K562 (cell line): ENCODE data around the gene BORCS5. TPM values are rescaled to one million over a fixed set of nuclear protein-coding genes. Genes with fewer than 3 reads are reported as not detected.

Experiments
- ATAC-seq: fragments of 200-7000 bp; cut with Tn5 transposase; 3 replicates; pipeline ENCODE4 v1.9.1; 2020; ENCODE audit warnings: moderate library complexity
- BruUV-seq: library from RNA; stranded (reverse); fragments of 400-500 nt; replicated peaks from 2 replicates; lab custom pipeline; 2021; lab: Mats Ljungman, UMichigan
- CTCF ChIA-PET: fragments of 300-600 bp; formaldehyde crosslinking; extraction: SDS; loops from one replicate; lab custom pipeline; 2021; ENCODE audit warnings: low intra/inter-chr PET ratio; lab: Yijun Ruan, JAX
- POLR2A ChIA-PET: fragments of 300-600, 350-650 bp; sonication (Branson Sonifier 250); formaldehyde crosslinking; extraction: SDS; loops from one replicate; lab custom pipeline; 2021; ENCODE audit warnings: antibody characterized with exemption, inconsistent platforms; lab: Yijun Ruan, JAX
- DNase-seq, 4 experiments: peaks; one replicate each; pipeline versions ENCODE4 v3.0.0 to v3.0.0-alpha.2; 2011 to 2018; ENCODE audit warnings: low spot score in 3 of 4, mixed read lengths in 3 of 4; ENCODE audit errors: extremely low read depth in 1 of 4
- FAIRE-seq: peaks from 2 replicates; lab custom pipeline; 2011; peaks lifted over from hg19 to GRCh38; lab: Jason Lieb, UNC
- H2AFZ ChIP-seq: 2 replicates; pipeline ENCODE4 v1.6.0; 2011; ENCODE audit warnings: low read depth, low read length, control low read depth, inconsistent platforms
- H3K27ac ChIP-seq: fragments of 200-600 bp; 3 replicates; pipeline ENCODE4 v1.8.0; 2011; ENCODE audit warnings: low read depth, mild to moderate bottlenecking, control low read depth, inconsistent platforms, low read length, moderate library complexity, mixed read lengths; ENCODE audit errors: extremely low read depth
- H3K27me3 ChIP-seq, 2 experiments: fragments of 300-600 bp in 1 of 2; 2 replicates in 1 of 2; 3 replicates in 1 of 2; pipeline versions ENCODE4 v1.6.0 to v1.8.0; 2011; ENCODE audit warnings: inconsistent platforms in 2 of 2, low read length in 2 of 2, mild to moderate bottlenecking in 1 of 2, mixed read lengths in 1 of 2, moderate library complexity in 1 of 2; ENCODE audit not compliant: control insufficient read depth in 2 of 2, insufficient read depth in 2 of 2
- H3K36me3 ChIP-seq: fragments of 300-600 bp; 3 replicates; pipeline ENCODE4 v1.8.0; 2011; ENCODE audit warnings: mild to moderate bottlenecking, low read length, inconsistent platforms; ENCODE audit not compliant: control insufficient read depth, insufficient read depth
- H3K4me1 ChIP-seq, 2 experiments: fragments of 200-600 bp in 1 of 2; replicated peaks in 1 of 2; 2 replicates in 1 of 2; 3 replicates in 1 of 2; pipeline versions ENCODE4 v1.5.1 to v1.8.0; 2011; ENCODE audit warnings: inconsistent platforms in 2 of 2, low read length in 2 of 2, mild to moderate bottlenecking in 1 of 2, mixed read lengths in 1 of 2, moderate library complexity in 1 of 2; ENCODE audit not compliant: control insufficient read depth in 2 of 2, insufficient read depth in 2 of 2
- H3K4me2 ChIP-seq: 2 replicates; pipeline ENCODE4 v1.6.1; 2011; ENCODE audit warnings: low read length, control low read depth, inconsistent platforms, mixed read lengths; ENCODE audit not compliant: insufficient read depth
- H3K4me3 ChIP-seq: fragments of 200-600 bp; sonication (generic), shearing (Covaris generic); 2 replicates; pipeline ENCODE4 v1.5.1; 2016; ENCODE audit warnings: control low read depth, inconsistent platforms
- H3K79me2 ChIP-seq: fragments of 200-600 bp; 3 replicates; pipeline ENCODE4 v1.8.0; 2011; ENCODE audit warnings: low read length, inconsistent platforms; ENCODE audit not compliant: control insufficient read depth, insufficient read depth
- H3K9ac ChIP-seq, 2 experiments: 2 replicates each; pipeline versions ENCODE4 v1.6.0 to v1.6.1; 2011; ENCODE audit warnings: low read depth in 2 of 2, low read length in 2 of 2, control low read depth in 1 of 2, inconsistent platforms in 1 of 2, mild to moderate bottlenecking in 1 of 2, mixed read lengths in 1 of 2; ENCODE audit not compliant: insufficient read depth in 1 of 2
- H3K9me1 ChIP-seq: one replicate; pipeline ENCODE4 v1.6.0; 2011; ENCODE audit warnings: inconsistent platforms, mild to moderate bottlenecking, low read length, moderate library complexity; ENCODE audit not compliant: control insufficient read depth, insufficient read depth
- H3K9me3 ChIP-seq: replicated peaks from 2 replicates; pipeline ENCODE4 v1.5.1; 2011; ENCODE audit warnings: low read depth, low read length, inconsistent platforms; ENCODE audit not compliant: control insufficient read depth, insufficient read depth
- H4K20me1 ChIP-seq: replicated peaks from 2 replicates; pipeline ENCODE4 v1.6.1; 2011; ENCODE audit warnings: low read length, inconsistent platforms, mixed read lengths; ENCODE audit not compliant: control insufficient read depth, insufficient read depth
- HNRNPK ChIP-seq: fragments of 200-400 bp; formaldehyde crosslinking; IDR thresholded peaks from one replicate; pipeline ENCODE4 v1.6.1; 2018; ENCODE audit warnings: mild to moderate bottlenecking, low read depth, low read length; ENCODE audit not compliant: poor library complexity, severe bottlenecking
- SPI1 ChIP-seq: IDR thresholded peaks from 2 replicates; pipeline ENCODE4 v1.6.1; 2011; ENCODE audit warnings: low read depth, low read length, control low read depth, borderline replicate concordance
- SREBF1 ChIP-seq: fragments of 150-350 bp; IDR thresholded peaks from 2 replicates; pipeline ENCODE4 v1.6.1; 2014; ENCODE audit warnings: antibody characterized with exemption, low read depth, low read length, borderline replicate concordance
- WGBS: fragments of 100-300 bp; shearing (Covaris generic); methylation state at CpG from one replicate; pipeline ENCODE4 v1.1.6; 2016; ENCODE audit warnings: low coverage, mixed read lengths; ENCODE audit not compliant: insufficient coverage; ENCODE audit errors: missing lambda C conversion rate; 5-methylcytosine and 5-hydroxymethylcytosine counted together
- in situ Hi-C: fragments of 300-500 bp; cut with MboI; formaldehyde crosslinking; loops from 4 replicates; pipeline ENCODE4 v1.15.0; 2018; ENCODE audit warnings: inconsistent platforms, mixed read lengths
- intact Hi-C: fragments of 100-400 bp; cut with micrococcal nuclease; formaldehyde crosslinking; loops from 2 replicates; pipeline ENCODE4 v1.14.2; 2022
- polyA plus RNA-seq, 8 experiments: library from polyadenylated mRNA; depleted of rRNA in 4 of 8; stranded (reverse) in 5 of 8; unstranded in 3 of 8; fragments of >200 nt; fragmentation: Nextera tagmentation in 2 of 8; fragmentation: Illumina TruSeq in 1 of 8; extraction: Ambion mirVana in 2 of 8; extraction: Trizol in 1 of 8; gene quantifications; 2 replicates each; pipeline versions ENCODE4 v1.2.1 to v1.2.3, GENCODE V29; 2011 to 2014; ENCODE audit warnings: inconsistent platforms in 1 of 8, missing spikeins in 1 of 8
- total RNA-seq, 7 experiments: library from RNA; depleted of rRNA in 6 of 7; stranded (reverse); fragments of >200 nt in 6 of 7; fragmentation: Illumina TruSeq in 2 of 7; extraction: Trizol in 2 of 7; gene quantifications; 2 replicates each; pipeline versions ENCODE4 v1.2.1 to v1.2.3, GENCODE V29; 2011 to 2021; ENCODE audit warnings: low replicate concordance in 1 of 7
- TF ChIP-seq, protein P1 (sequence below), 2 experiments: fragments of 450-650 bp in 1 of 2; sonication (generic) in 1 of 2; formaldehyde crosslinking; conservative IDR thresholded peaks; 2 replicates each; pipeline versions ENCODE4 v1.4.0 to v1.8.1; 2020 to 2022; ENCODE audit warnings: mild to moderate bottlenecking in 1 of 2, missing genetic modification reagents in 1 of 2

Gene BORCS5
- total and polyA plus RNA-seq, 9 of the 15 experiments (the other 6 are each of a cell fraction or from before 2014, with no cell fraction given) = 0.31 to 12.4 (median 6.6) TPM

DNA sequence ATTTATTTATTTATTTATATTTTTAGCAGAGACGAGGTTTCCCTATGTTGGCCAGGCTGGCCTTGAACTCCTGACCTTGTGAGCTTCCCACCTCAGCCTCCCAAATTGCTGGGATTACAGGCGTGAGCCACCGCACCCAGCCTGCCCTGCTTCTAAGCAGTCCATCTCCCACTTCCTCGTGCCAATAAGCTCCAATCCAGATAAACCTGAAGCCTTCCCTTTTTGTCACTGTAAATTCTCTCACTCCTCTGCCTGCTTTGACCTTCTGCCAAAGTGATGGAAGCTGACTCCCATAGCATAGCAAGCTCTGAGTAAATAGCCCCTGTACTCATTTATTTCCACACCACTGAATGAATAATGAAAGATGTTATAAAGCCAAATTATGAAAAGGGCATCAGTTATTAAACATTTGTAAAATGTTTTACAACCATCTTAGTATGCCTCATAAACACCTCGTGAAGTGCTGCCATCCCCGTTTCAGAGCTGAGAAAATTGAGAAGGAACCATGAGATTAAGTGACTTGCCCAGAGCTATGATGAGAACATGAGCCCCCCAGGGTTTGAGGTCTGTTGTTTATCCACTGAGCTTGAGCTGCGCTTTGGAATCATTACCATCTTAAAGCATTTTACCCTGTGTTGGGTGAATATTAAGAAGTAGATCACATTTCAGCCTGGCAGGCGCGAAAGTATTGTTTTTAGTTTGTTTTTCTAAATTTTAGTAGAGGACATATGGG, 37.3 kb upstream of the BORCS5 start:
- intact Hi-C loops = no loop called here
- no peaks in the 10 kb centered on the region for H3K9me1 ChIP-seq
- no peak overlapping the region for H3K9ac ChIP-seq
- H3K27me3 ChIP-seq = no peaks in the 10 kb centered on the region
- H4K20me1 ChIP-seq = no peaks in the 10 kb centered on the region
- H3K36me3 ChIP-seq = no peaks in the 10 kb centered on the region
- FAIRE-seq = no peak
- TF ChIP-seq SPI1 (peak; percentile 50; the same call in 1 of the 2 replicates), SREBF1 (no peak)
- TF ChIP-seq, all 486 proteins: peak for 1
- no peaks in the 10 kb centered on the region for H3K9me3 ChIP-seq
- H3K27ac ChIP-seq = no peak overlapping the region
- DNase-seq = no peak
- H3K79me2 ChIP-seq = no peaks in the 10 kb centered on the region
- no peak overlapping the region for H3K4me3 ChIP-seq
- ChIA-PET POLR2A (interaction anchor here (0.6 kb wide), 1 partner anchor 8 kb away, joined by 3 read pairs; no protein-coding TSS in a partner anchor), CTCF (no interaction called here)
- in situ Hi-C loops = no loop called here
- BruUV-seq = no TSS peak
- 45% methylated on average over 9 of the region's 9 CpGs for WGBS
- H2AFZ ChIP-seq = no peak overlapping the region
- ATAC-seq = no peak
- H3K4me2 ChIP-seq = no peak overlapping the region
- no peaks in the 10 kb centered on the region for H3K4me1 ChIP-seq

DNA sequence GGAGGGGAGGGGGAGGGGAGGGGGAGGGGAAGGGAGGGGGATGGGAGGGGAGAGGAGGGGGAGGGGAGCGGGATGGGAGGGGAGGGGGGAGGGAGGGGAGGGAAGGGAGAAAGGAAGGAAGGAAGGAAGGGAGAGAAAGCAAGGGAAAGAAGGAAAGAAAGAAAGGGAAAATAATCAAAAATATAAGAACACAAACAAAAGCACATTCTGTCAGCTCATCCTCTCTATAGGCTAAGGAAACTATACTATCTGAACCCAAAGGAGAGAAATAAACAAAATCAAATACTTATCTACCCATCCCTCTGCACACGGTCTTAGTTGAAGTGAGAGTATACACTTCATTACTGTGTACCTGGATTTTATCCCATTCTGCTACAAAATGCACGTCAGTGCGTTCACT, 33.8 kb upstream of the BORCS5 start:
- no peaks in the 10 kb centered on the region for H3K79me2 ChIP-seq
- H3K4me3 ChIP-seq = no peak overlapping the region
- BruUV-seq = no TSS peak
- DNase-seq (no peak), ATAC-seq (no peak), FAIRE-seq (no peak)
- TF ChIP-seq, protein P1, sequence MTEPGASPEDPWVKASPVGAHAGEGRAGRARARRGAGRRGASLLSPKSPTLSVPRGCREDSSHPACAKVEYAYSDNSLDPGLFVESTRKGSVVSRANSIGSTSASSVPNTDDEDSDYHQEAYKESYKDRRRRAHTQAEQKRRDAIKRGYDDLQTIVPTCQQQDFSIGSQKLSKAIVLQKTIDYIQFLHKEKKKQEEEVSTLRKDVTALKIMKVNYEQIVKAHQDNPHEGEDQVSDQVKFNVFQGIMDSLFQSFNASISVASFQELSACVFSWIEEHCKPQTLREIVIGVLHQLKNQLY (CRISPR knock-in tag; conservative IDR thresholded peaks at IDR 0.05) = no peak
- peak; percentile 26 for TF ChIP-seq HNRNPK
- H3K36me3 ChIP-seq = no peaks in the 10 kb centered on the region
- in situ Hi-C loops = no loop called here
- 39% methylated on average over 3 of the region's 4 CpGs for WGBS
- ChIA-PET POLR2A (interaction anchor here (0.6 kb wide), 1 partner anchor 162 kb away, joined by 3 read pairs; no protein-coding TSS in a partner anchor), CTCF (no interaction called here)
- no peak overlapping the region for H2AFZ ChIP-seq
- no peaks in the 10 kb centered on the region for H3K27me3 ChIP-seq
- intact Hi-C loops = no loop called here
- H3K9me3 ChIP-seq = no peaks in the 10 kb centered on the region
- no peaks in the 10 kb centered on the region for H4K20me1 ChIP-seq
- no peak overlapping the region for H3K4me2 ChIP-seq
- H3K4me1 ChIP-seq = peaks cover 0 to 4% of the 10 kb centered on the region in 2 experiments; a peak in 1 of 5 replicates
- no peak overlapping the region for H3K9ac ChIP-seq
- no peaks in the 10 kb centered on the region for H3K9me1 ChIP-seq
- no peak overlapping the region for H3K27ac ChIP-seq
